Body of pancreas (tissue), 4 donors: ENCODE data around the gene MFGE8.
"Not testable (repeated sequence)": the region's sequence is repeated elsewhere in the genome, so short reads cannot be mapped to it uniquely, and the experiment has no call there.

ENCODE experiments used
- CTCF ChIP-seq, 7 experiments: fragments of 450-650 bp in 4 of 7; fragments of 200-600 bp in 3 of 7; sonication (generic) in 3 of 7; IDR thresholded peaks; one replicate each; pipeline ENCODE4 v1.5.1; 2016 to 2019; ENCODE audit warnings: antibody characterized with exemption in 7 of 7
- POLR2A ChIP-seq, 3 donors: fragments of 450-650 bp; IDR thresholded peaks; one replicate each; pipeline ENCODE4 v1.6.1; 2016; ENCODE audit warnings: antibody characterized with exemption in 3 of 3, mild to moderate bottlenecking in 2 of 3

- TF ChIP-seq CTCF, POLR2A (IDR thresholded peaks at IDR 0.05): not testable (repeated sequence)
These were observed 21.3 kb upstream of the MFGE8 start for GRCh38 chr15:88934449-88934848.
